WERI-Rb-1 (cell line): ENCODE data around the gene KRI1.
"Not testable (repeated sequence)": the region's sequence is repeated elsewhere in the genome, so short reads cannot be mapped to it uniquely, and the experiment has no call there.

Experiments
- DNase-seq: peaks from one replicate; pipeline ENCODE4 v3.0.0-alpha.2; 2020
- H3K27ac ChIP-seq: fragments of 250-450 bp; sonication (Bioruptor Pico); 2 replicates; pipeline ENCODE4 v1.5.1; 2020; ENCODE audit warnings: mild to moderate bottlenecking, moderate library complexity
- H3K27me3 ChIP-seq: fragments of 250-450 bp; sonication (Bioruptor Pico); 2 replicates; pipeline ENCODE4 v1.5.1; 2021; ENCODE audit warnings: mild to moderate bottlenecking, low read depth, moderate library complexity; ENCODE audit not compliant: insufficient read depth, severe bottlenecking
- H3K36me3 ChIP-seq: fragments of 250-450 bp; sonication (Bioruptor Pico); 2 replicates; pipeline ENCODE4 v1.5.1; 2020; ENCODE audit warnings: mild to moderate bottlenecking, moderate library complexity
- H3K4me3 ChIP-seq: 2 replicates; pipeline ENCODE4 v1.5.1; 2011; ENCODE audit warnings: low read depth, mild to moderate bottlenecking, control low read depth, low read length
- H3K9me3 ChIP-seq: fragments of 250-450 bp; sonication (Bioruptor Pico); 2 replicates; pipeline ENCODE4 v1.5.1; 2021; ENCODE audit warnings: mild to moderate bottlenecking, moderate library complexity; ENCODE audit not compliant: severe bottlenecking
- CTCF ChIP-seq: IDR thresholded peaks from 2 replicates; pipeline ENCODE4 v1.5.1; 2011; ENCODE audit warnings: low read depth, mild to moderate bottlenecking, control low read depth, inconsistent platforms, low read length

Gene KRI1

GRCh38 chr19:10543420-10544241 is 22.2 kb downstream of the KRI1 start, which contains the start of gene ATG4D:
Gene ATG4D, plus strand, starts transcription at chr19:10543904. Its CDS starts 187 bp downstream, at chr19:10544091.
- no peak for TF ChIP-seq CTCF
- Histone ChIP-seq H3K27ac (peak within 1 kb of the TSS; percentile 92), H3K36me3 (peaks cover 32% of the 10 kb centered on the region), H3K4me3 (peak within 1 kb of the TSS; percentile 60), H3K9me3 (no peaks in the 10 kb centered on the region), H3K27me3 (no peaks in the 10 kb centered on the region)
- DNase-seq = peak; percentile 75

GRCh38 chr19:10543059-10543419 is 22.8 kb downstream of the KRI1 start:
- Histone ChIP-seq H3K36me3 (peaks cover 26% of the 10 kb centered on the region), H3K27ac (no peak overlapping the region), H3K9me3 (no peaks in the 10 kb centered on the region), H3K4me3 (peak overlapping the region; percentile 60), H3K27me3 (no peaks in the 10 kb centered on the region)
- DNase-seq = no peak
- no peak for TF ChIP-seq CTCF

- H3K4me3 ChIP-seq, DNase-seq, H3K36me3 ChIP-seq, H3K27ac ChIP-seq, H3K27me3 ChIP-seq, H3K9me3 ChIP-seq: not testable (repeated sequence)
These were observed 26.8 kb downstream of the KRI1 start for GRCh38 chr19:10539016-10539415.

GRCh38 chr19:10538204-10538983 is 27.4 kb downstream of the KRI1 start:
- Histone ChIP-seq H3K27me3 (no peaks in the 10 kb centered on the region), H3K36me3 (no peaks in the 10 kb centered on the region), H3K27ac (no peak overlapping the region), H3K4me3 (no peak overlapping the region), H3K9me3 (no peaks in the 10 kb centered on the region)
- no peak for DNase-seq
- TF ChIP-seq CTCF = no peak

GRCh38 chr19:10537668-10538067 is 28.1 kb downstream of the KRI1 start:
- H3K36me3 ChIP-seq = no peaks in the 10 kb centered on the region
- no peak for TF ChIP-seq CTCF
- no peak overlapping the region for H3K27ac ChIP-seq
- H3K9me3 ChIP-seq = no peaks in the 10 kb centered on the region
- no peak for DNase-seq
- no peaks in the 10 kb centered on the region for H3K27me3 ChIP-seq
- no peak overlapping the region for H3K4me3 ChIP-seq

GRCh38 chr19:10535613-10536012 is 30.2 kb downstream of the KRI1 start:
- Histone ChIP-seq H3K27me3 (no peaks in the 10 kb centered on the region), H3K4me3 (no peak overlapping the region), H3K36me3 (no peaks in the 10 kb centered on the region), H3K27ac (no peak overlapping the region), H3K9me3 (no peaks in the 10 kb centered on the region)
- DNase-seq = no peak
- TF ChIP-seq CTCF = no peak
